ENCODE measurements around the gene ANXA9.

The ANXA9 gene

GRCh38 chr1:150981805-150982712 is at the start of gene ANXA9:
TSS of gene ANXA9 (plus strand) at chr1:150982292. CDS start at chr1:150983106, 814 bp downstream.
- DNase-seq = no peak

DNA sequence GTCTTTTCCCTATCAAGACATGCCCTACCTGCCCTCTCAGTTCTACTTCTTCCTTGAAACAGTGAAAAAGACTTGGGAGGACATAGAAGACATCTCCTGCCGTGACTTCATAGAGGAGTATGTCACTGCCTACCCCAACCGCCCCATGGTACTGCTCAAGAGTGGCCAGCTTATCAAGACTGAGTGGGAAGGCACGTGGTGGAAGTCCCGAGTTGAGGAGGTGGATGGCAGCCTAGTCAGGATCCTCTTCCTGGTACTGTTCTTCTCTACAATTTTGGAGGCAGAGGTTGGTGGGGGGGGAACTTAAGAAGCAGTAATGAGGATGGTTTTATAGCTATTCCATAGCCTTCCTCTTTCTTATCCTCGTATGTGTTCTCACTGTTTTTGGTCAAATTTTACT is 37.2 kb upstream of the ANXA9 start:
- DNase-seq = no peak

DNA sequence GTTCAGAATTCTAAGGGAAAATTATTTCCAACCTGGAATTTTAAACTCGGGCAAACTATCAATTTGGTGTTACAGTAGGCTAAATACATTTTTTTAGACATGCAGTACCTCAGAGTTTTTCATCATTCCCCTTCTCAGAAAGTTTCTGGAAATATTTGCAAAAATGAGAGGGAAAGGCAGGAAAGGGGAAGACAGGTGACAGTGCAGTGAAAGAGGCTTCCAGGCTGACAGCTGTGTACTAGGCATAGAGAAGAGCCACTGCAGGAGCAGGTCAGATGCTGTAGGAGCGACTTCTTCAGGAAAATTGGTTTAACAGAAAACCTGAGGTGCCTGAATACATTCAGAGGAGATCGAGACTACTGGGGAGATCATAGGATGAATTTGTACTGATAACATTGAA is 27.4 kb upstream of the ANXA9 start:
- no peak for DNase-seq

DNA sequence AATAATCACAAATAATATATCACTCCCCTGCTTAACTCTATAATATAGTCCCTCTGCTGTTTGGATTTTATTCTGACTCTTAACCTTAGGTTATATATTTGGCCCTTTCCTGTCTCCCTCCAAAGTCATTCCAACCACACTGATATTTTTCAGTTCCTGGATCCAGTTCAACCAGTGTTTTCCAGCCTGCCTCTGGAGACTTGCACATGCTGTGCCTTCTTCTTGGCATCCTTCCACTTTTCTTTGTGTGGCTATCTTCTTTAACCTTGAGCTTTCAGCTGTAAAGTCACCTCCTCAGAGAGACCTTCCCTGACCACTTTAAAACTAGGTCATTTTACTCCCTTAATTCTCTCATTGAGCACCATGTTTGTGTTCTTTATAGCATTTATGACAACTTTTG is 26.8 kb upstream of the ANXA9 start:
- no peak for DNase-seq

- no peak for DNase-seq
Measured at GRCh38 chr1:150957666-150958065, 24.4 kb upstream of the ANXA9 start.

DNA sequence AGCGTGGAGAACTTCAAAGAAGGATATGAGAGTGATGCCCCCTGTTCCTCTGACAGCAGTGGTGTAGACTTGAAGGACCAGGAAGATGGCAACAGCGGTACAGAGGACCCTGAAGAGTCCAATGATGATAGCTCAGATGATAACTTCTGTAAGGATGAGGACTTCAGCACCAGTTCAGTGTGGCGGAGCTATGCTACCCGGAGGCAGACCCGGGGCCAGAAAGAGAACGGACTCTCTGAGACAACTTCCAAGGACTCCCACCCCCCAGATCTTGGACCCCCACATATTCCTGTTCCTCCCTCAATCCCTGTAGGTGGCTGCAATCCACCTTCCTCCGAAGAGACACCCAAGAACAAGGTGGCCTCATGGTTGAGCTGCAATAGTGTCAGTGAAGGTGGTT is 21.4 kb upstream of the ANXA9 start:
- no peak for DNase-seq

DNA sequence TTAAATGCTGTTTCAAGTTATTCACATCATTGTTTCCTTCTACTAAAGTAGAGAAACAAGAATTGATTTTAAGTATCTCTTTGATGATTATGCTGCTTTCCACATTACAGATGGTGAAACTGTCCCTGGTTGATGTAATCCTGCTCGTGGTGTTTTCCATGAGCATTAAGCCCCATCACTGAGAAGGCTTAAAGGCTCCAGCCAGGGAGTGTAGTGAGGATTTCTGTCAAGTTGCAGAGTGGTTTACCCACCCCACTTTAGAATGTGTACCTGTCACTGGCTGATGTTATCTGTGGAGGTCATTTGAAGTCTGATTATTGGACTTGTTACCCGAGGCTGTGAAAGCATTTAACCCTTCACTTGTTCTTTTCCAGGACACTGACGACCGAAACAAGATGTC is 20.3 kb upstream of the ANXA9 start:
- DNase-seq = no peak

DNA sequence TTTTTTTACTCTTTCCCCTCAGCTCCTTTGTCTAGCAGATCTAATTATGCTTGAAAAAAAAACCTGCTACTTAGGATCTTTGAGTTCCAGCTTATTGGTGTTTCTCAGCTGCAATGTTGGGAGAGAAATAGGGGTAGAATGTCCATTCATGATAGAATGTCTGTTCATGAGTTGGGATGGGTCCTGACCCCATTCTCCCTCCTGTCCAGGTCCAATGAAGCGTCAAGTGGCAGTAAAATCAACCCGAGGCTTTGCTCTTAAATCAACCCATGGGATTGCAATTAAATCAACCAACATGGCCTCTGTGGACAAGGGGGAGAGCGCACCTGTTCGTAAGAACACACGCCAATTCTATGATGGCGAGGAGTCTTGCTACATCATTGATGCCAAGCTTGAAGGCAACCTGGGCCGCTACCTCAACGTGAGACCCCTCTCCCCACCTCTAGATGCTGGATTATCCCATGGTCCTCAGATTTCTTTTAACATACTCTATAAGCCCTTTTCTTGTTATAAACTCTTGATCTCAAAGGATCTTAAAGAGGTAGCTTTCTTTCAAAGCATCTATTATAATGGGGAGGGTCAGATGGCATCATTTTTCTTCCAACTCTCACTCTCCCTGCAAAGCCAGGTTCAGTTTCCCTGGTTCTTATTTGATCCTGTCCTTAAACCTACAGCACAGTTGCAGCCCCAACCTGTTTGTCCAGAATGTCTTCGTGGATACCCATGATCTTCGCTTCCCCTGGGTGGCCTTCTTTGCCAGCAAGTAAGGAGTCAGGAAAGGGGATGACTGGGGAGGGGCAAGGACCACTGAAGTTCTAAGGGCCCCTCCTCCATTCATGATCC is 18.6 kb upstream of the ANXA9 start:
- DNase-seq = no peak

GRCh38 chr1:150964164-150964489 is 18.0 kb upstream of the ANXA9 start:
- DNase-seq = no peak

- no peak for DNase-seq
Measured at GRCh38 chr1:150965605-150966004, 16.5 kb upstream of the ANXA9 start.

DNA sequence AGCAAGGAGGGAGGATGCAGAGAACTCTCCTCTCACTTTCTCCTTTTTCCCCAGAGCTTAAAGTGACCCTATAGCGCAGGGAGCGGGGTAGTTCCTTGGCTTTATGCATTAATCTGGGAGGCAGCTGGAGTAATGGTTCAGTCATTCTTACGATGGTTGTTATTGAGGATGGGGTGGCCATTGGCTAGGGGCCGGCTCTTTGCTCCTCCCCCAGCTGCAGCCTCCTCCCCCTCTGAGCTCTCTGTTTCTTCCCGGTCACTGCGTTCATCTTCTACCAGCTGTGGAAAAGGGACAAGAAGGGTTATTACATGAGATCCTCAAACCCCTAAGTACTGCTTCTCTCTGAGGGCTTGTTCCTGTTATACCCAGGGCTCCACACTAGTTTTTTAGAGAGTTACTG is 16.1 kb upstream of the ANXA9 start:
- DNase-seq = no peak

DNA sequence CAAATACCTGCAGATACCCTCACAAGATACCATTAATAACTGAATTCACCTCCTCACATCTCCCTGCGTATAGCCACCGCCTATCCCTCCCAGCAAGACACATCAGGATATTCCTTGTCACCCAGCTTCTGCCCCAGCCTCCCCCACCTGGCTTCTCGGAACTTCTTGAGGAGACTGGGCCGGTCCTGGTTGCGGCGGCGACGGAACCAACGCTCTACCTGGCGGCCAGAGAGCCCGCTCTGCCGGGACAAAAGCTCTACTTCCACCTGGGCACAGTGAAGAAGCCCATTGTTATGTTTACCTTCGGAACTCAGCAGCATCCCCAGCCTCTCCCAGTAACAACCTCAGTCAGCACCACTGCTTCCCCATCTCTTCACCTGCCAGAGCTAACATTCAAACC is 14.2 kb upstream of the ANXA9 start:
- DNase-seq = no peak

DNA sequence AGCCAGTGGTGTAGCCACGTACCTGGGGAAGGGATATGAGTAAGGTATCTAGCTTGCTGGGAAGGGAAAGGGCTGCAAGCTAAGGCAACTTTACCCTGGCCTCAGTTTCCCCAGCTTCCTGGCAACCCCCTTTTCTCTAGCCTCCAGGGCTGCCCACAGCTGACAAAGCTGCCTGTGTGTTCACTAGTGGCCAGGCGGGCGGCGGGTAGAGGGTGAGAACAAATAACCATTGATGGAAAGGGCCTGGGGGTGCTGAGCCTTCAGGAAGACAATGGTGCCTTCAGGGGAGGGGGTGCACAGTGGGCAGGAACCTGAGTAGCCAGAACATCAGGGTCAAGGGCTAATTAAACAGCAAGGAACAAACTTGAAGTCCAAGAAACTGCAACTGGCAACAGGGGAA is 13.6 kb upstream of the ANXA9 start:
- DNase-seq = no peak

DNA sequence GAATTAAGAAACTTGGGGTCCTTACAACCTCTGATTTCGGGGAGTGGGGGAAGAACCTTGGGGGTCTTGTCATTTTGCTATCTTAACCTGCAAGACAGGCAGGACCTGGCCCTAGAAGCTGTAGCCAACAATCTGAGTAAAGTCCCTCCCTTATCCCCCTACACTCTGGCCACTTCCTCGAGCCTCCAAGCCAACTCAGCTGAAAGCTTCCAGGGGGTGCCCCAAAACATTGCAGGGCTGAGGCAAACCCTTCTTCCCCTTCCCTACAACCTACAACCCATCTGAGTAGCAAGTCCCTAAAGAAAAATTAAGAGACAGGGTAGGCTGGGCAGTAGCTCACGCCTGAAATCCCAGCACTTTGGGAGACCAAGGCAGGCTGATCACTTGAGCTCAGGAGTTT is 12.5 kb upstream of the ANXA9 start:
- DNase-seq = no peak

DNA sequence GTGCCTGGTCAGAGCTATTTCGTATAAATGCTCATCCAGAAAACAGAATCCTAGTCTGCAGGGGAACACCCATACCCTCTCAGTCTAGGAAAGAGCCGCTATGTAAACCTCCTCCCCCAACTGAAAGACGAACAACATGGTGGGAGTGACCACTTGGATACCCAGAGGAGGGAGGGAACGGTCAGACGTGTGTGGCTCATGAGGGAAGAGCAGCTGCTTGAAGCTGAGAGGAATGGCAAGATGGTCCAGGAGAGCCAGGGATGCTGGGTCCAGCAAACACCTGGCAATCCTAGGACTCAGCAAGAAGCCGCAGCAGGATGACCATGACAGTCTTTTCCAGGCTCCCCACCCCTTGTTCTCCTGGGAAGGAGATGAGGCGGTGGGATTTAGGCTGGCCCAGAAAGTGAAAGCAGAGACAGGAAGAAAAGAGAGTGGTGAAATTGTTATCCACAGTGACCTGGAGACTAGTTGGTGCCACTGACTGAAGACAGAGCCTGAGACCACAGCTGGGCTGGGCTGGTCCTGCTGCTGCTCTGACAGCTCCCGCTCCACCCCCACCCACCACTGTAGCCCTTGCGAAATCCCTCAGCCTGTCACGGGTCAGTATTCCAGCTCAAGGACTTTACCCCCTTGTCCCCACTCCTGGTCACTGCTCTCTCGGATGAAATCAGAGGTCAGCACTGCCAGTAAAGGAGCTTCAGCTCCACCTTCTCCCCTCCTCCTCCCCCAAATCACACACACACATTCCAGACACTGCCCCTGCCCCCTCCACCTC is 11.1 kb upstream of the ANXA9 start:
- DNase-seq = no peak

DNA sequence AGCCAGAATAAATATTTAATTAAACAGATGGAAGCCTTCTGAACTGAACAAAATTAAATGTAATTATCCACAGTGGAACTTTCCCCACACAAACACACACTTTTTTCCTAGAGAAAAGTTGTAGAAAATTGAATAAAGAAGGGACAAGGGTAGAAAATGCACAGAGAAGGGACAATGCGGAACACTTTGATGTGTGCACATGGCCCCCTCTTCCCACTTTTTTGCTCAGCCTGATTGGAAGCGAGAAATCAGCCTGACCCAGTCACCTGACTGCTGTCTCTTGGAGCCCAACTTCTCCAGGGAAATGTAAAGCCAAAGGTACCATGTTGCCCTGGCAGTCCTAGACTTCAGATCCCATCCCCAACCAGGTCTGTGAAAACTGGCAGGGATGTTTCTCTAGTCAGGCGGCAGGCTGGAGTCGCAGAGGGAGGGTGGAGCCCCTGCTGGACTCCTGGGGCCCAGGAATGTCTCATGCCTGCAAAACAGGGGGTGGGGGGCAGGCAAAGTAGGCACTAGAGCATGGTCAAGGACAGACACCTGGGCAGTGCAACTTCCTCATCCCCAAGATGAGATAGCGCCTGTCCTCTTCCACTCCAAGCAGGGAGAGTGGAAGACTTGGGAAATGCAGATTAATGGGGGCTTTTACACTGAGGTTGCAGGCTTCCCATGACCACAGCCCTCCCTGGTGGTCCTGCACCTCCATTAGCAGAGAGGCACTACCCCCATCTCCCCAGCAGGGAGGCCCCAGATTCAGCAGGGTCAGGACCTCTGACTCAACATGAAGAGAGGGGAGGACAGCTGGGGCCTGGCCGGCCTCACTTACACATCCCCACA is 10.3 kb upstream of the ANXA9 start:
- peak in 1 of 2 donors; percentile 16 for DNase-seq

GRCh38 chr1:150972417-150972940 is 9.6 kb upstream of the ANXA9 start:
- no peak for DNase-seq

GRCh38 chr1:150973258-150973835 is 8.7 kb upstream of the ANXA9 start:
- peak in 1 of 2 donors; percentile 6 for DNase-seq

GRCh38 chr1:150973836-150974579 is 8.1 kb upstream of the ANXA9 start:
- DNase-seq = peak; percentile 6 to 41

GRCh38 chr1:150974580-150975478 is 7.3 kb upstream of the ANXA9 start, which contains the start of gene CERS2:
TSS of gene CERS2 (minus strand) at chr1:150974835. CDS start at chr1:150969090, 5,745 bp downstream.
- DNase-seq = peak; percentile 73 to 85

Data from CD4-positive, alpha-beta T cell treated with Interferon alpha-2 for 1 hour (primary cell).